GM18511 (cell line): ENCODE results near the gene CLBA1.
"Not testable (repeated sequence)": the region's sequence is repeated elsewhere in the genome, so short reads cannot be mapped to it uniquely, and the experiment has no call there.

Experiments used
- ATAC-seq: cut with Tn5 transposase; IDR thresholded peaks from one replicate; pipeline ENCODE4 v1.9.1; 2021; ENCODE audit warnings: mild to moderate bottlenecking, moderate library complexity; ENCODE audit not compliant: unreplicated experiment

Gene CLBA1

GRCh38 chr14:104947881-104948735 lies 37.5 kb upstream of the CLBA1 start:
- ATAC-seq = not testable (repeated sequence)

GRCh38 chr14:104948736-104949031 lies 36.9 kb upstream of the CLBA1 start:
- no peak for ATAC-seq

GRCh38 chr14:104949406-104949955 lies 36.1 kb upstream of the CLBA1 start:
- not testable (repeated sequence) for ATAC-seq

- no peak for ATAC-seq
These were observed 35.6 kb upstream of the CLBA1 start for GRCh38 chr14:104950021-104950420.

DNA sequence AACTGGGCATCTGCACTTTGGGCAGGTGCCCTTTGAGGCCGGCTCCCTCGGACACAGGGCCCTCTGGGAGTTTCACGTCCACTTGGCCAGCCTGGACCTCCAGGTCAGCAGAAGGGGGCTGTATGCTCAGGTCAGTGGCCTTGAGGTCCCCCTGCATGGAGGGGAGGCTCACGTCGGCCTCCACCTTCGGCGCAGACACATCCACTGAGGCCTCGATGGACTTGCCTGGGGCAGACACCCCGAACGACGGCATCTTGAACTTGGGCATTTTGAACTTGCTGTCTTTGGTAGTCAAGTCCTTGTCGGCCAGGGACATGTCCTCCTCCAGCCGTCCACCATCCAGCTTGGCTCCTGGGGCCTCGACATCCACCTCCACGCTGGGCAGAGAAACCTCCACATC lies 34.9 kb upstream of the CLBA1 start:
- ATAC-seq = not testable (repeated sequence)

DNA sequence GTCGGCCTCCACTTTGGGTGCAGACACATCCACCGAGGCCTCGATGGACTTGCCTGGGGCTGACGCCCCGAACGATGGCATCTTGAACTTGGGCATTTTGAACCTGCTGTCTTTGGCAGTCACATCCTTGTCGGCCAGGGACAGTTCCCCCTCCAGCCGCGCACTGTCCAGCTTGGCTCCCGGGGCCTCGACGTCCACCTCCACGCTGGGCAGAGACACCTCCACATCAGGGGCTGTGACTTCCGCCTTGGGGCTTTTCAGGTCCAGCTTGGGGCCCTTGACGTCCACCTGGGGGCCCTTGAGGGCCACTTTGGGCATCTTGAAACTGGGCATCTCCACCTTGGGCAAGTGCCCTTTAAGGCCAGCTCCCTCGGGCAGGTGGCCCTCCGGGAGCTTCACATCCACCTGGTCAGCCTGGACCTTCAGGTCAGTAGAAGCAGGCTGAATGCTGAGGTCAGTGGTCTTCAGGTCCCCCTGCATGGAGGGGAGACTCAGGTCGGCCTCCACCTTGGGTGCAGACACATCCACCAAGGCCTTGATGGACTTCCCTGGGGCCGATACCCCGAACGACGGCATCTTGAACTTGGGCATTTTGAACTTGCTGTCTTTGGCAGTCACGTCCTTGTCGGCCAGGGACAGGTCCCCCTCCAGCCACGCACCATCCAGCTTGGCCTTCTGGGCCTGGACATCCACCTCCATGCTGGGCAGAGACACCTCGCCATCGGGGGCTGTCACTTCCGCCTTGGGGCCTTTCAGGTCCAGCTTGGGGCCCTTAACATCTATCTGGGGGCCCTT lies 33.5 kb upstream of the CLBA1 start:
- not testable (repeated sequence) for ATAC-seq

GRCh38 chr14:104953097-104953496 lies 32.5 kb upstream of the CLBA1 start:
- no peak for ATAC-seq

GRCh38 chr14:104953896-104954656 lies 31.5 kb upstream of the CLBA1 start:
- ATAC-seq = no peak

DNA sequence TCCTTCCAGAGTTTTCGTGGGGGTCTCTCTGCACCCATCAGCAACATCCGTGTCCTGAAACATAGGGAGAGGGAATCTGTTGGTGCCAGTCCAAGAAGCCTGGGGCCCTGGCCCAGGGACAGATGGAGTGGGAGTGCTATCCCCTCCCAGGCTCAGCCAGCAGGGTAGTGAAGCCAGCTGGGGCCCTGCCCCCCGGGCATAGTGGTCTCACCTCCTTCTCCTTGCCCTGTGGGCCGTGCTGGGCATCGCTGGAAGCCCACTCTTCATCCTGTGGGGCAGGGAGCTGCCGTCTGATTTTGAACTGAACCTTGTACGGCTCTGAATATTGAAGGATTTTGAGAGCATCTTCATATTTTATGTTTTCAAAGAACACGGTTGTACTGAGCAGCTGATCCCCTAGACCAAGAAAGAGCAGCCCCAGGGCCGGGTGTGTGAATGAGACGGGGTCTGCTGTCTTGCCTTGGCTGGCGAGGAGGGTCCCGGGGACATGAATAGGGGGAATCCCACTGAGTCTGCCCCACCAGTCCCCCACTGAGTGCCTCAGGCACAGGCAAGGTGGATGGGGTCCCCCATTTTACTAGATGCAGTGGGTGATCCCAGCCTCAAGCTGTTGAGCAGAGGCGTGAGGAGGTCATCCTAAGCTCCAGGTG lies 30.7 kb upstream of the CLBA1 start:
- no peak for ATAC-seq

GRCh38 chr14:104955396-104955770 lies 30.2 kb upstream of the CLBA1 start:
- ATAC-seq = no peak

- no peak for ATAC-seq
These were observed 29.2 kb upstream of the CLBA1 start for GRCh38 chr14:104956290-104956890.

DNA sequence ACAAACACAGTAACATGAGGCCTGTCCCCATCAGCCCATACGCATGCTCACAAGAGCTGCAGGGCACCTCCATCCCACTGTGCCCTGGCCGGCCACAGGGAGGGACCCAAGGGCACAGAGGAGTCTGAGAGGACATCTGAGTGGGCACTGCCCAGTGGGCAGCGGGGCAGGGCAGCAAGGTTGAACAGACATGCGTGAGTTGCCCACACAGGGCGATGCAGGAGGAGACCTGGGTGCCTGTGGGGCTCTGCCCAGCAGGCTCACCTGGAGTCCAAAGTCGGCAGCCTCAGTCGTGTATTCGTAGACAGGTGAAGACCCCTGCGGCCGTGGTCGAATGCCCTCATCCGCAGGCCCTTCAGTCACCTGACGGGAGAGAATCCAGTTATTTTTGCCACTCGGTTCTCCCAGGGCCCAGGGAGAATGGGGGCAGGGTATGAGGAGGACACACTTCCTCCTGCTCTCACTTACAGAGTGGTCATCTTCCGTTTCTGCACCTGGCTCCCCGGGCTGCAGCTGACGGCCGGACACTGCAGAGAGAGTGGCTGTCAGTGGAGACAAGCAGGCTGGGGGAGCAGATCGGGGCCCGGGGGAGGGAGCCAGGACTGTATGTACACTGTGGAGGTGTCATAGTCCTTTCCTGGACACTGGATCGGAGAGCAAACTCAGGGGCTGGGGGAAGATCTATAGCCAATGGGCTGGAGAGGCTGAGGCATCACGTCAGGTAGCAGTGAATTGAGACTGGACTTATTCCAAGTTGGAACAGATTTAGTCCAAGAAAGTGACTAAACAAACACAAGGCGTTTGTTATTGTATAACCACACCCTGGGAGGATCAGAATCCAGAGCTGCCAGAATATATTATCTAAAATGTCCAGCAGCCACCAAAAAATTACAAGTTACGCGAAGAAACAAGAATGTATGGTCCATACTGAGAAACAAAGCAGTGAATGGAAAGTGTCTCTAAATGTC lies 28.2 kb upstream of the CLBA1 start:
- ATAC-seq = no peak

DNA sequence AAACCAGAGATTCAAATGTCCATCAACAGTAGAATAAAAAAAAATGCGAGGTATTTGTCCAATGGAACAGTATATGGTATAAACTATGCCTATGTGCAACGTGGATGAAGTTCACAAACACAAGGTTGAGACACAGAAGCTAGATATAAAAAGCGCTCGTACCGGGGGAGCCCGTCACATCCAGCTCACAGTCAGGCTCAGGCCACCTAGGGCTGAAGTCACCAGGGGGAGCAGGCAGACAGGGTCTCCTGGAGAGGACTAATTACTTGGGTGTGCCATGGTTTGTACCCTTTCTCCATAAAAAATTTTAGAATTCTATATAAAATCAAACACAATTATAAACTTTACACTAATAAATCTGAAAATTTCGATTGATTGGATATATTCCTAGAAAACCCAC lies 21.0 kb upstream of the CLBA1 start:
- ATAC-seq = no peak

DNA sequence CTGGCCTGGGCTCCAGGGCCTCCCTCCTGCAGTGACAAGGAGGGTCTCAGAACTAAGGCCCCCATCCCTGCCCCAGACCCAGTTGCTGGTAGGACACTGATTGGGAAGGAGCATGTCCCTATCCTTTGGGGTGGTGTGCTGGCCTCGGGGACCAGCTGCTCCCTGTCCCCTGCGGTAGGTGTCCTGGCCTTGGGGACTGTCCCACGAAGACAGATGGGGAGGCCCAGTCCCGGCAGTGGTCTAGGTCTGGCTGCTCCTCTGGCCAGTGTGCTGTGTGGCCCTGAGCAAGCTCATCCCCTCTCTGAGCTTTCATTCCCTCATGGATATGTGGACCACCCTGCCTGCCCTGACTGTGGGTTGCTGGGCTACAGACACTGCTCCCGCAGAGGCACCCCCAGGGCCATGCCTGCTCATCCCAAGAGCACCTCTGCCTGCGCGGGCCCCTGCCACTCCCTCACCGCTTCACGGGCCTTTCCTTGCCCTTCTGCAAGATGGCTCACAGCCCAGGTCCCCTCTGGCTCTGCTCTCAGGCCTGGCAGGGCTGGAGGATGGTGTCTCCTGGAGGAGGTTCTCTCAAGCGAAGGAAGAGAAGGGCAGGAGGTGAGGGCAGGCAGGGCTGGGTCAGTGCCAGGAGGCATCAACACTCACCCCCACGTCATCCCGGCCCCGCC lies 19.9 kb upstream of the CLBA1 start:
- ATAC-seq = no peak

DNA sequence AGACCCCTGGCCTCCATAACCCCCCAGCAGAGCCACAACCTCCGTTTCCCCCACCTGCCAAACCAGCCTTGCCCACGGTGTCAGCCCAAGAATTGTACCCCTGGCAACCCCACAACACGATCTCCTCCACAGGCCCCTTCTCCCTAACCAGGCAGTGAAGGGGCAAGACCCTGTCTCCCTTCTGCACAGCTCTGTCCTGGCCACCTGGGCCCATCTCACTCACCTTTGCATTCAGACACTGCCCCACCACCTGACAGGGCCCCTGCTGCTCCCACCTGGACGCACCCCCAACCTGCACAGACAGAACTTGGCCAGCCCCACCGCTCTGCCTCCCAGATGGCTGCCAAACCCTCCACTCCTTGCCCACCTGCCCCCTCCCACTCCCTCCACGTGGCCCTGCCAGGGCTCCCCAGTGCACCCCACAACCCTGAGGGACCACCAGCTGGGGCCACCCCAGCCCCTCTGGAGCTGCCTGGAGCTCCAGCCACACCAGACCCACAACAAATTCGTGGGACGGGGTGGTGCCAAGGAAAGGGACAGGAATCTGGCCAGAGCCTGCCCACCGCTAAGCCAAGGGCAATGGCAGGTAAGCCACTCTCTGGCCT lies 19.2 kb upstream of the CLBA1 start:
- ATAC-seq = no peak

DNA sequence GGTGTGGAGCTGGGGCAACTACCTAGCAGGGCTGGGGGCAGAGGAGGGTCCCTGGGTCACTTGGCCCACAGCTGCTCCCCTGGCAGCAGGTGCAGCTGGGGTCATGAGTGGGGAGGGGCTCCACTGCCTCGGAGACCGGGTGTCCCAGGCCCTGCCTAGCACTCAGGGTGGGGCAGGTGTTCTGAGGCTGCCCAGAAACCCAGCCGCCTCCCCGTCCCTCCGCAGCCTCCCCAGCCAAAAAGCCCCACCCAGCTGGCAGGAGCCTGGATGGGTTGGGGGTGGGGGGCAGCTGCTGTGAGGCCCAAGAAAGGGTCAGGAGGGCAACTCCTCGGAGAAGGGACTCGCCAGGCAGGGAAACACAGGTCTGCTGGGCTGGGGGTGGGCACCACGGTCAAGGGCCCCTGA lies 18.6 kb upstream of the CLBA1 start:
- ATAC-seq = no peak

GRCh38 chr14:104967386-104968152 lies 18.0 kb upstream of the CLBA1 start:
- no peak for ATAC-seq

DNA sequence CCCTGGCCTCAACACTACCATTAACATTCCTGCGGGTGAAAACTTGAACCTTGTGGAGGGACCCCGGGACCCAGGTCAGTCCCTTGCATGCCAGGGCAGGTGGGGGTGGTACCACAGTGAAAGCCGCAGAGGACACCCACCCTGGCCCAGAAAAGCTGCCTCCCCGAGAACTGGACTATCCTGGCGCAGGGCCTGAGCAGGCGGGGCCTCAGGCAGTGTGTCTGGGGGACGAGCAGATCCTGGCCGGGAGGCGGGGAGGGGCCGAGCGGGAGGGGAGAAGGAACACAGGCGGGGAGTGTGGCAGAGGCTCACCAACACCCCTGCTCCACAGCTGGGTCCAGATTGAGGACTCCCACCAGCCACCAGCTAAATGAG lies 17.4 kb upstream of the CLBA1 start:
- ATAC-seq = no peak
